Measurements from ENCODE around the gene C2CD3. TPM values are rescaled to one million over a fixed set of nuclear protein-coding genes. Genes with fewer than 3 reads are reported as not detected.
A peak's percentile ranks its signal among the peaks of the same experiment; 100 is the strongest.

C2CD3 gene
- total and polyA plus RNA-seq, 9 of the 15 experiments (the other 6 are each of a cell fraction or from before 2014, with no cell fraction given) = 4.4 to 20.2 (median 15.4) TPM

DNA sequence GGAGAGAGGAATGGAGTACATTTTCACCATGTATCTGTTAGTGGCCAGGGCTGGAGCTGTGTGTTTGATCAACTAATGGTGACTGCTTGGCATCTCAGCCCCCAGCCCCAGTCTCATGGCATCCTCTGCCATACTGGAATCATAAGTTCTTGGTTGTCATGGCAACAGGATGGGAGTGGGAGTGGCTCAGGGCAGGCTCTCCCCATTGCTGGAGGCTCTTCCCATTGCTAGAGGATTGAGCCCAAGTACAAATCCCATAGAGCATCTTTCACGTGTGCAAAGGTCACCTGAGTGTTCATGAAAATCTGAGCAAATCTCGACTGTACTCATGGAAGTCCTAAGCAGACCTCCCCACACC is 205.1 kb downstream of the C2CD3 start:
- intact Hi-C loops (cut with micrococcal nuclease) = loop anchor here (2.0 kb wide), 2 partner anchors 289 to 483 kb away; no protein-coding TSS in a partner anchor
- H3K9me3 ChIP-seq (replicated peaks; ENCODE audit: control insufficient read depth, insufficient read depth, low read depth, low read length) = no peaks in the 10 kb centered on the region
- H3K27ac ChIP-seq (ENCODE audit: extremely low read depth, low read depth, low read length) = no peak overlapping the region
- WGBS (ENCODE audit: insufficient coverage, low coverage, missing lambda C conversion rate) = 2% methylated on average over 2 of the region's 2 CpGs
- ChIA-PET CTCF (ENCODE audit: low intra/inter-chr PET ratio) (interaction anchor here (2.8 kb wide), 1 partner anchor 124 kb away, joined by 14 read pairs; no protein-coding TSS in a partner anchor), POLR2A (interaction anchor here (1.8 to 3.1 kb wide), 2 partner anchors 10 to 15 kb away, joined by 5 to 27 read pairs; partner anchors contain the start of gene UCP2)
- no peaks in the 10 kb centered on the region; a peak in 1 of 5 replicates for H3K27me3 ChIP-seq (ENCODE audit: control insufficient read depth in 2 of 2, insufficient read depth in 2 of 2, low read length in 2 of 2)
- no peak overlapping the region for H3K4me2 ChIP-seq (ENCODE audit: insufficient read depth, low read length)
- no peaks in the 10 kb centered on the region for H3K79me2 ChIP-seq (ENCODE audit: control insufficient read depth, insufficient read depth, low read length)
- ATAC-seq (no peak), DNase-seq (ENCODE audit: extremely low read depth in 1 of 4, low spot score in 3 of 4) (peak in 1 of 4 experiments; percentile 41), FAIRE-seq (no peak)
- no peak overlapping the region for H3K9ac ChIP-seq (ENCODE audit: insufficient read depth in 1 of 2, low read depth in 2 of 2, low read length in 2 of 2)
- no peak for TF ChIP-seq BACH1 (tag; IDR thresholded peaks at IDR 0.05)
- TF ChIP-seq RBM15 (IDR thresholded peaks at IDR 0.05; ENCODE audit: insufficient read depth, low read length) = no peak
- peak; percentile 94 for TF ChIP-seq RFX1 (IDR thresholded peaks at IDR 0.05)
- TF ChIP-seq, protein P1, sequence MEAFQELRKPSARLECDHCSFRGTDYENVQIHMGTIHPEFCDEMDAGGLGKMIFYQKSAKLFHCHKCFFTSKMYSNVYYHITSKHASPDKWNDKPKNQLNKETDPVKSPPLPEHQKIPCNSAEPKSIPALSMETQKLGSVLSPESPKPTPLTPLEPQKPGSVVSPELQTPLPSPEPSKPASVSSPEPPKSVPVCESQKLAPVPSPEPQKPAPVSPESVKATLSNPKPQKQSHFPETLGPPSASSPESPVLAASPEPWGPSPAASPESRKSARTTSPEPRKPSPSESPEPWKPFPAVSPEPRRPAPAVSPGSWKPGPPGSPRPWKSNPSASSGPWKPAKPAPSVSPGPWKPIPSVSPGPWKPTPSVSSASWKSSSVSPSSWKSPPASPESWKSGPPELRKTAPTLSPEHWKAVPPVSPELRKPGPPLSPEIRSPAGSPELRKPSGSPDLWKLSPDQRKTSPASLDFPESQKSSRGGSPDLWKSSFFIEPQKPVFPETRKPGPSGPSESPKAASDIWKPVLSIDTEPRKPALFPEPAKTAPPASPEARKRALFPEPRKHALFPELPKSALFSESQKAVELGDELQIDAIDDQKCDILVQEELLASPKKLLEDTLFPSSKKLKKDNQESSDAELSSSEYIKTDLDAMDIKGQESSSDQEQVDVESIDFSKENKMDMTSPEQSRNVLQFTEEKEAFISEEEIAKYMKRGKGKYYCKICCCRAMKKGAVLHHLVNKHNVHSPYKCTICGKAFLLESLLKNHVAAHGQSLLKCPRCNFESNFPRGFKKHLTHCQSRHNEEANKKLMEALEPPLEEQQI (IDR thresholded peaks at IDR 0.05) = no peak
- no peak for TF ChIP-seq TEAD4 (IDR thresholded peaks at IDR 0.05; ENCODE audit: low read length)
- TF ChIP-seq TEAD4 (CRISPR knock-in tag; IDR thresholded peaks at IDR 0.05; ENCODE audit: borderline replicate concordance) = no peak
- TF ChIP-seq, protein P2, sequence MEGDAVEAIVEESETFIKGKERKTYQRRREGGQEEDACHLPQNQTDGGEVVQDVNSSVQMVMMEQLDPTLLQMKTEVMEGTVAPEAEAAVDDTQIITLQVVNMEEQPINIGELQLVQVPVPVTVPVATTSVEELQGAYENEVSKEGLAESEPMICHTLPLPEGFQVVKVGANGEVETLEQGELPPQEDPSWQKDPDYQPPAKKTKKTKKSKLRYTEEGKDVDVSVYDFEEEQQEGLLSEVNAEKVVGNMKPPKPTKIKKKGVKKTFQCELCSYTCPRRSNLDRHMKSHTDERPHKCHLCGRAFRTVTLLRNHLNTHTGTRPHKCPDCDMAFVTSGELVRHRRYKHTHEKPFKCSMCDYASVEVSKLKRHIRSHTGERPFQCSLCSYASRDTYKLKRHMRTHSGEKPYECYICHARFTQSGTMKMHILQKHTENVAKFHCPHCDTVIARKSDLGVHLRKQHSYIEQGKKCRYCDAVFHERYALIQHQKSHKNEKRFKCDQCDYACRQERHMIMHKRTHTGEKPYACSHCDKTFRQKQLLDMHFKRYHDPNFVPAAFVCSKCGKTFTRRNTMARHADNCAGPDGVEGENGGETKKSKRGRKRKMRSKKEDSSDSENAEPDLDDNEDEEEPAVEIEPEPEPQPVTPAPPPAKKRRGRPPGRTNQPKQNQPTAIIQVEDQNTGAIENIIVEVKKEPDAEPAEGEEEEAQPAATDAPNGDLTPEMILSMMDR (IDR thresholded peaks at IDR 0.05 in 2 of 3, conservative IDR thresholded peaks at IDR 0.05 in 1 of 3; ENCODE audit: insufficient read depth in 2 of 3, low read depth in 1 of 3, low read length in 3 of 3) = no peak
- TF ChIP-seq, protein P3, sequence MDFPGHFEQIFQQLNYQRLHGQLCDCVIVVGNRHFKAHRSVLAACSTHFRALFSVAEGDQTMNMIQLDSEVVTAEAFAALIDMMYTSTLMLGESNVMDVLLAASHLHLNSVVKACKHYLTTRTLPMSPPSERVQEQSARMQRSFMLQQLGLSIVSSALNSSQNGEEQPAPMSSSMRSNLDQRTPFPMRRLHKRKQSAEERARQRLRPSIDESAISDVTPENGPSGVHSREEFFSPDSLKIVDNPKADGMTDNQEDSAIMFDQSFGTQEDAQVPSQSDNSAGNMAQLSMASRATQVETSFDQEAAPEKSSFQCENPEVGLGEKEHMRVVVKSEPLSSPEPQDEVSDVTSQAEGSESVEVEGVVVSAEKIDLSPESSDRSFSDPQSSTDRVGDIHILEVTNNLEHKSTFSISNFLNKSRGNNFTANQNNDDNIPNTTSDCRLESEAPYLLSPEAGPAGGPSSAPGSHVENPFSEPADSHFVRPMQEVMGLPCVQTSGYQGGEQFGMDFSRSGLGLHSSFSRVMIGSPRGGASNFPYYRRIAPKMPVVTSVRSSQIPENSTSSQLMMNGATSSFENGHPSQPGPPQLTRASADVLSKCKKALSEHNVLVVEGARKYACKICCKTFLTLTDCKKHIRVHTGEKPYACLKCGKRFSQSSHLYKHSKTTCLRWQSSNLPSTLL (IDR thresholded peaks at IDR 0.05) = no peak
- no peak for TF ChIP-seq ZFPM2 (CRISPR knock-in tag; IDR thresholded peaks at IDR 0.05)
- no peaks in the 10 kb centered on the region for H3K9me1 ChIP-seq (ENCODE audit: control insufficient read depth, insufficient read depth, low read length)
- in situ Hi-C loops (cut with MboI) = loop anchor here (10.0 kb wide), 1 partner anchor 489 kb away; no protein-coding TSS in a partner anchor
- H2AFZ ChIP-seq (ENCODE audit: low read depth, low read length) = no peak overlapping the region
- H3K4me1 ChIP-seq (replicated peaks in 1 of 2; ENCODE audit: control insufficient read depth in 2 of 2, insufficient read depth in 2 of 2, low read length in 2 of 2) = peaks cover 11 to 16% of the 10 kb centered on the region in 2 experiments; a peak in 3 of 5 replicates
- no peaks in the 10 kb centered on the region for H3K36me3 ChIP-seq (ENCODE audit: control insufficient read depth, insufficient read depth, low read length)
- no peak overlapping the region for H3K4me3 ChIP-seq
- no peaks in the 10 kb centered on the region for H4K20me1 ChIP-seq (replicated peaks; ENCODE audit: control insufficient read depth, insufficient read depth, low read length)
- no TSS peak for BruUV-seq (replicated peaks)
